HepG2 (cell line): ENCODE data around the gene CAND2. TPM values are rescaled to one million over a fixed set of nuclear protein-coding genes. Genes with fewer than 3 reads are reported as not detected.

Experiments
- ATF7-NPFF ChIP-seq: sonication (generic); formaldehyde crosslinking; IDR thresholded peaks from 2 replicates; pipeline ENCODE4 v1.8.1; 2023; ENCODE audit warnings: mild to moderate bottlenecking, low read depth, missing genetic modification reagents, moderate library complexity
- DNMT3B ChIP-seq: conservative IDR thresholded peaks from 2 replicates; pipeline ENCODE4 v1.6.1; 2016; ENCODE audit warnings: missing biosample characterization, control low read depth
- HNRNPL ChIP-seq: fragments of 200-400 bp; formaldehyde crosslinking; IDR thresholded peaks from 2 replicates; pipeline ENCODE4 v1.6.1; 2017; ENCODE audit warnings: mild to moderate bottlenecking, low read depth, low read length
- JUND ChIP-seq: sonication (generic); formaldehyde crosslinking; IDR thresholded peaks from 2 replicates; pipeline ENCODE4 v1.8.0; 2022; ENCODE audit warnings: mild to moderate bottlenecking, missing genetic modification reagents
- TBP ChIP-seq: sonication (generic); formaldehyde crosslinking; IDR thresholded peaks from 2 replicates; pipeline ENCODE4 v1.5.0; 2020; ENCODE audit warnings: missing genetic modification reagents
- TOPORS ChIP-seq: sonication (generic); formaldehyde crosslinking; IDR thresholded peaks from 2 replicates; pipeline ENCODE4 v1.8.0; 2023; ENCODE audit warnings: mild to moderate bottlenecking, missing genetic modification reagents
- ZKSCAN8 ChIP-seq: IDR thresholded peaks from 2 replicates; pipeline ENCODE4 v1.6.1; 2016; ENCODE audit warnings: borderline replicate concordance, missing genetic modification reagents, missing compliant biosample characterization
- ZNF121 ChIP-seq: sonication (generic); formaldehyde crosslinking; IDR thresholded peaks from 2 replicates; pipeline ENCODE4 v1.5.0; 2020; ENCODE audit warnings: mild to moderate bottlenecking, missing genetic modification reagents
- ZNF263 ChIP-seq: sonication (generic); formaldehyde crosslinking; IDR thresholded peaks from 2 replicates; pipeline ENCODE4 v1.4.0; 2020; ENCODE audit warnings: missing genetic modification reagents
- ZNF552 ChIP-seq: sonication (generic); formaldehyde crosslinking; IDR thresholded peaks from 2 replicates; pipeline ENCODE4 v1.9.0; 2022; ENCODE audit warnings: missing genetic modification reagents, mild to moderate bottlenecking, borderline replicate concordance
- ZNF563 ChIP-seq: sonication (generic); formaldehyde crosslinking; IDR thresholded peaks from 2 replicates; pipeline ENCODE4 v1.8.0; 2022; ENCODE audit warnings: mild to moderate bottlenecking, moderate library complexity, missing genetic modification reagents
- ZNF614 ChIP-seq: IDR thresholded peaks from 2 replicates; pipeline ENCODE4 v1.6.1; 2018; ENCODE audit warnings: missing biosample characterization, missing genetic modification reagents, inconsistent platforms, borderline replicate concordance
- ZNF660 ChIP-seq: sonication (generic); formaldehyde crosslinking; IDR thresholded peaks from 2 replicates; pipeline ENCODE4 v1.5.1; 2020; ENCODE audit warnings: mild to moderate bottlenecking, low read depth, missing genetic modification reagents, borderline replicate concordance
- polyA plus RNA-seq, 8 experiments: library from polyadenylated mRNA; depleted of rRNA in 3 of 8; stranded (reverse) in 7 of 8; unstranded in 1 of 8; fragments of >200 nt; fragmentation: Illumina TruSeq in 4 of 8; extraction: Trizol in 4 of 8; gene quantifications; 2 replicates each; pipeline versions ENCODE4 v1.2.1 to v1.2.3, GENCODE V29; 2011 to 2016; ENCODE audit warnings: low read depth in 4 of 8, missing spikeins in 1 of 8, mixed read lengths in 1 of 8; ENCODE audit not compliant: insufficient read depth in 1 of 8
- total RNA-seq, 5 experiments: library from RNA; depleted of rRNA; stranded (reverse); fragments of >200 nt; fragmentation: Illumina TruSeq; extraction: Trizol; gene quantifications; 2 replicates each; pipeline ENCODE4 v1.2.3, GENCODE V29; 2016; ENCODE audit warnings: low read depth in 1 of 5
- TF ChIP-seq, protein P1 (sequence below): sonication (generic); formaldehyde crosslinking; IDR thresholded peaks from 2 replicates; pipeline ENCODE4 v1.8.1; 2023; ENCODE audit warnings: mild to moderate bottlenecking, missing genetic modification reagents
- TF ChIP-seq, protein P2 (sequence below): fragments of 450-650 bp; IDR thresholded peaks from 2 replicates; pipeline ENCODE4 v1.6.1; 2017; ENCODE audit warnings: mild to moderate bottlenecking
- TF ChIP-seq, protein P3 (sequence below): IDR thresholded peaks from 2 replicates; pipeline ENCODE4 v1.4.0; 2020; ENCODE audit warnings: mild to moderate bottlenecking, missing genetic modification reagents
- TF ChIP-seq, protein P4 (sequence below): sonication (generic); formaldehyde crosslinking; IDR thresholded peaks from 2 replicates; pipeline ENCODE4 v1.5.1; 2020; ENCODE audit warnings: mild to moderate bottlenecking, moderate library complexity, missing genetic modification reagents
- TF ChIP-seq, protein P5 (sequence below): sonication (generic); formaldehyde crosslinking; IDR thresholded peaks from 2 replicates; pipeline ENCODE4 v1.4.0; 2020; ENCODE audit warnings: missing genetic modification reagents

CAND2 gene
- total and polyA plus RNA-seq, 2 of the 13 experiments (the other 11 are each of a cell fraction or from before 2014, with no cell fraction given): 0.01 TPM; not detected in 1

DNA sequence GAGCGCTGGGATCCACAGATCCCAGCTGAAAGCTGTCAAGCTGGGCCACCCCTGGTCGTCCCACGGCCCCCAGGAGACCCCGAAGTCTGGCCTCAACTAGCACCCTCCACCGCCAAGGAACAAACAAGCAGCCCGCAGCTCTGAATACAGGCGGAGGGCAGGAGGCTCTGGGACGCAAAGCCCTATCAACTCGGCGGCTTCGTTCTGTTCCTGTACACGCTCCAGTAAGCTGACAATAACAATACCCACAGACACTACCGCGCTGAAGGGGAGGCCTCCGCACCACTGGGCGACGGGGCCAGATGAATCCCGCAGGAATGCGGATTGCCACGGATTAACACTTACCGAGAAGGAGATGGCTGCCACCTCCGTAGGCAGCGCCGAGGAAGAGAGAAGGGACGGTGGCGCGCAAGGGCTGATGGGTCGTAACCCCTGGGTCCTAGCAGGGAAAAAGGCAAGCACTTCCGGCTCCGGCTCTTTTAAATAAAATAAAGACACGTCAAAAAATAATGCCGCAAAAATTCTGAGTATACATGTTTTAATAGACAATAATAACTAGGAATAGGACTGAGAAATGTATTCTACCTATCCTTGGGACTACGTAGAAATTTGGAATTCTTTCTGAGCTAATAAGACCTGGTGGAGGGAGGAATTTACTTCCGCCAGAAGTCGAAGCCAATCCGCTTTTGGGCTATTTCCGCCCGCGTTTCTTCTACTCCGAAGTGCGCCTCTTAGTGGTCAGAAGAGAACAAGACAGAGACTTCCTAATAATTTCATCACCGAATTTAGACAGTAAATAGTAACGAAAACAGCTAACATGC is 44.9 kb downstream of the CAND2 start, which contains the start of gene RPL32 (continued):
- TF ChIP-seq, protein P1, sequence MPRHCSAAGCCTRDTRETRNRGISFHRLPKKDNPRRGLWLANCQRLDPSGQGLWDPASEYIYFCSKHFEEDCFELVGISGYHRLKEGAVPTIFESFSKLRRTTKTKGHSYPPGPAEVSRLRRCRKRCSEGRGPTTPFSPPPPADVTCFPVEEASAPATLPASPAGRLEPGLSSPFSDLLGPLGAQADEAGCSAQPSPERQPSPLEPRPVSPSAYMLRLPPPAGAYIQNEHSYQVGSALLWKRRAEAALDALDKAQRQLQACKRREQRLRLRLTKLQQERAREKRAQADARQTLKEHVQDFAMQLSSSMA (CRISPR knock-in tag): no peak
- TF ChIP-seq TOPORS (no peak), HNRNPL (peak; percentile 78; the same call in 1 of the 2 replicates), ZNF263 (0 out of 2 replicates have a peak, but pooled peaks have one; percentile 23), ATF7-NPFF (CRISPR knock-in tag) (peak; percentile 76), ZNF563 (peak; percentile 81; the same call in 1 of the 2 replicates), ZNF660 (CRISPR knock-in tag) (no peak), ZNF614 (CRISPR knock-in tag) (peak; percentile 83), DNMT3B (CRISPR knock-in tag) (peak; percentile 51; the same call in 1 of the 2 replicates), JUND (CRISPR knock-in tag) (peak; percentile 36; the same call in 1 of the 2 replicates), ZNF121 (no peak), ZNF552 (CRISPR knock-in tag) (peak; percentile 79; the same call in 1 of the 2 replicates), TBP (0 out of 2 replicates have a peak, but pooled peaks have one; percentile 64), ZKSCAN8 (CRISPR knock-in tag) (peak; percentile 47; the same call in 1 of the 2 replicates)
- TF ChIP-seq, protein P2, sequence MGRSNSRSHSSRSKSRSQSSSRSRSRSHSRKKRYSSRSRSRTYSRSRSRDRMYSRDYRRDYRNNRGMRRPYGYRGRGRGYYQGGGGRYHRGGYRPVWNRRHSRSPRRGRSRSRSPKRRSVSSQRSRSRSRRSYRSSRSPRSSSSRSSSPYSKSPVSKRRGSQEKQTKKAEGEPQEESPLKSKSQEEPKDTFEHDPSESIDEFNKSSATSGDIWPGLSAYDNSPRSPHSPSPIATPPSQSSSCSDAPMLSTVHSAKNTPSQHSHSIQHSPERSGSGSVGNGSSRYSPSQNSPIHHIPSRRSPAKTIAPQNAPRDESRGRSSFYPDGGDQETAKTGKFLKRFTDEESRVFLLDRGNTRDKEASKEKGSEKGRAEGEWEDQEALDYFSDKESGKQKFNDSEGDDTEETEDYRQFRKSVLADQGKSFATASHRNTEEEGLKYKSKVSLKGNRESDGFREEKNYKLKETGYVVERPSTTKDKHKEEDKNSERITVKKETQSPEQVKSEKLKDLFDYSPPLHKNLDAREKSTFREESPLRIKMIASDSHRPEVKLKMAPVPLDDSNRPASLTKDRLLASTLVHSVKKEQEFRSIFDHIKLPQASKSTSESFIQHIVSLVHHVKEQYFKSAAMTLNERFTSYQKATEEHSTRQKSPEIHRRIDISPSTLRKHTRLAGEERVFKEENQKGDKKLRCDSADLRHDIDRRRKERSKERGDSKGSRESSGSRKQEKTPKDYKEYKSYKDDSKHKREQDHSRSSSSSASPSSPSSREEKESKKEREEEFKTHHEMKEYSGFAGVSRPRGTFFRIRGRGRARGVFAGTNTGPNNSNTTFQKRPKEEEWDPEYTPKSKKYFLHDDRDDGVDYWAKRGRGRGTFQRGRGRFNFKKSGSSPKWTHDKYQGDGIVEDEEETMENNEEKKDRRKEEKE: no peak
- TF ChIP-seq, protein P3, sequence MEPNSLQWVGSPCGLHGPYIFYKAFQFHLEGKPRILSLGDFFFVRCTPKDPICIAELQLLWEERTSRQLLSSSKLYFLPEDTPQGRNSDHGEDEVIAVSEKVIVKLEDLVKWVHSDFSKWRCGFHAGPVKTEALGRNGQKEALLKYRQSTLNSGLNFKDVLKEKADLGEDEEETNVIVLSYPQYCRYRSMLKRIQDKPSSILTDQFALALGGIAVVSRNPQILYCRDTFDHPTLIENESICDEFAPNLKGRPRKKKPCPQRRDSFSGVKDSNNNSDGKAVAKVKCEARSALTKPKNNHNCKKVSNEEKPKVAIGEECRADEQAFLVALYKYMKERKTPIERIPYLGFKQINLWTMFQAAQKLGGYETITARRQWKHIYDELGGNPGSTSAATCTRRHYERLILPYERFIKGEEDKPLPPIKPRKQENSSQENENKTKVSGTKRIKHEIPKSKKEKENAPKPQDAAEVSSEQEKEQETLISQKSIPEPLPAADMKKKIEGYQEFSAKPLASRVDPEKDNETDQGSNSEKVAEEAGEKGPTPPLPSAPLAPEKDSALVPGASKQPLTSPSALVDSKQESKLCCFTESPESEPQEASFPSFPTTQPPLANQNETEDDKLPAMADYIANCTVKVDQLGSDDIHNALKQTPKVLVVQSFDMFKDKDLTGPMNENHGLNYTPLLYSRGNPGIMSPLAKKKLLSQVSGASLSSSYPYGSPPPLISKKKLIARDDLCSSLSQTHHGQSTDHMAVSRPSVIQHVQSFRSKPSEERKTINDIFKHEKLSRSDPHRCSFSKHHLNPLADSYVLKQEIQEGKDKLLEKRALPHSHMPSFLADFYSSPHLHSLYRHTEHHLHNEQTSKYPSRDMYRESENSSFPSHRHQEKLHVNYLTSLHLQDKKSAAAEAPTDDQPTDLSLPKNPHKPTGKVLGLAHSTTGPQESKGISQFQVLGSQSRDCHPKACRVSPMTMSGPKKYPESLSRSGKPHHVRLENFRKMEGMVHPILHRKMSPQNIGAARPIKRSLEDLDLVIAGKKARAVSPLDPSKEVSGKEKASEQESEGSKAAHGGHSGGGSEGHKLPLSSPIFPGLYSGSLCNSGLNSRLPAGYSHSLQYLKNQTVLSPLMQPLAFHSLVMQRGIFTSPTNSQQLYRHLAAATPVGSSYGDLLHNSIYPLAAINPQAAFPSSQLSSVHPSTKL: no peak
- TF ChIP-seq, protein P4, sequence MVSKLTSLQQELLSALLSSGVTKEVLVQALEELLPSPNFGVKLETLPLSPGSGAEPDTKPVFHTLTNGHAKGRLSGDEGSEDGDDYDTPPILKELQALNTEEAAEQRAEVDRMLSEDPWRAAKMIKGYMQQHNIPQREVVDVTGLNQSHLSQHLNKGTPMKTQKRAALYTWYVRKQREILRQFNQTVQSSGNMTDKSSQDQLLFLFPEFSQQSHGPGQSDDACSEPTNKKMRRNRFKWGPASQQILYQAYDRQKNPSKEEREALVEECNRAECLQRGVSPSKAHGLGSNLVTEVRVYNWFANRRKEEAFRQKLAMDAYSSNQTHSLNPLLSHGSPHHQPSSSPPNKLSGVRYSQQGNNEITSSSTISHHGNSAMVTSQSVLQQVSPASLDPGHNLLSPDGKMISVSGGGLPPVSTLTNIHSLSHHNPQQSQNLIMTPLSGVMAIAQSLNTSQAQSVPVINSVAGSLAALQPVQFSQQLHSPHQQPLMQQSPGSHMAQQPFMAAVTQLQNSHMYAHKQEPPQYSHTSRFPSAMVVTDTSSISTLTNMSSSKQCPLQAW (CRISPR knock-in tag): peak; percentile 66; the same call in 1 of the 2 replicates
- TF ChIP-seq, protein P5, sequence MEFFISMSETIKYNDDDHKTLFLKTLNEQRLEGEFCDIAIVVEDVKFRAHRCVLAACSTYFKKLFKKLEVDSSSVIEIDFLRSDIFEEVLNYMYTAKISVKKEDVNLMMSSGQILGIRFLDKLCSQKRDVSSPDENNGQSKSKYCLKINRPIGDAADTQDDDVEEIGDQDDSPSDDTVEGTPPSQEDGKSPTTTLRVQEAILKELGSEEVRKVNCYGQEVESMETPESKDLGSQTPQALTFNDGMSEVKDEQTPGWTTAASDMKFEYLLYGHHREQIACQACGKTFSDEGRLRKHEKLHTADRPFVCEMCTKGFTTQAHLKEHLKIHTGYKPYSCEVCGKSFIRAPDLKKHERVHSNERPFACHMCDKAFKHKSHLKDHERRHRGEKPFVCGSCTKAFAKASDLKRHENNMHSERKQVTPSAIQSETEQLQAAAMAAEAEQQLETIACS: no peak
